ENCODE results near the gene HTRA3.

Gene HTRA3

GRCh38 chr4:8306511-8307021 is 37.0 kb downstream of the HTRA3 start:
- Histone ChIP-seq H3K27me3 (replicated peaks) (no peaks in the 10 kb centered on the region), H3K4me3 (ENCODE audit: low read depth, low read length) (no peak overlapping the region), H3K36me3 (replicated peaks) (no peaks in the 10 kb centered on the region), H3K27ac (no peak overlapping the region)
- no peak for DNase-seq
- peak; percentile 10 for TF ChIP-seq CTCF (IDR thresholded peaks at IDR 0.05; ENCODE audit: low read depth, low read length, missing control alignments)
- in situ Hi-C loops (cut with HindIII; ENCODE audit: low pct_ligation_motif_present, low sequenced_read_pairs): no loop called here

- Histone ChIP-seq H3K36me3 (replicated peaks) (no peaks in the 10 kb centered on the region), H3K27ac (no peak overlapping the region), H3K27me3 (replicated peaks) (no peaks in the 10 kb centered on the region), H3K4me3 (ENCODE audit: low read depth, low read length) (no peak overlapping the region)
- no peak for DNase-seq
- no peak for TF ChIP-seq CTCF (IDR thresholded peaks at IDR 0.05; ENCODE audit: low read depth, low read length, missing control alignments)
- in situ Hi-C loops (cut with HindIII; ENCODE audit: low pct_ligation_motif_present, low sequenced_read_pairs): no loop called here
Measured at GRCh38 chr4:8307121-8307520, 37.6 kb downstream of the HTRA3 start.

- Histone ChIP-seq H3K4me3 (ENCODE audit: low read depth, low read length) (no peak overlapping the region), H3K36me3 (replicated peaks) (no peaks in the 10 kb centered on the region), H3K27me3 (replicated peaks) (no peaks in the 10 kb centered on the region), H3K27ac (no peak overlapping the region)
- in situ Hi-C loops (cut with HindIII; ENCODE audit: low pct_ligation_motif_present, low sequenced_read_pairs): no loop called here
- no peak for DNase-seq
- TF ChIP-seq CTCF (IDR thresholded peaks at IDR 0.05; ENCODE audit: low read depth, low read length, missing control alignments): no peak
Measured at GRCh38 chr4:8307714-8308113, 38.2 kb downstream of the HTRA3 start.

- Histone ChIP-seq H3K4me3 (ENCODE audit: low read depth, low read length) (no peak overlapping the region), H3K36me3 (replicated peaks) (no peaks in the 10 kb centered on the region), H3K27ac (no peak overlapping the region), H3K27me3 (replicated peaks) (no peaks in the 10 kb centered on the region)
- no peak for TF ChIP-seq CTCF (IDR thresholded peaks at IDR 0.05; ENCODE audit: low read depth, low read length, missing control alignments)
- no peak for DNase-seq
- in situ Hi-C loops (cut with HindIII; ENCODE audit: low pct_ligation_motif_present, low sequenced_read_pairs): no loop called here
Measured at GRCh38 chr4:8308144-8308543, 38.6 kb downstream of the HTRA3 start.

GRCh38 chr4:8308856-8309771 is 39.6 kb downstream of the HTRA3 start:
- H3K4me3 ChIP-seq (ENCODE audit: low read depth, low read length): no peak overlapping the region
- in situ Hi-C loops (cut with HindIII; ENCODE audit: low pct_ligation_motif_present, low sequenced_read_pairs): no loop called here
- H3K27me3 ChIP-seq (replicated peaks): no peaks in the 10 kb centered on the region

More at GRCh38 chr4:8308856-8309771, 39.6 kb downstream of the HTRA3 start:
- Histone ChIP-seq H3K27ac (no peak overlapping the region), H3K36me3 (replicated peaks) (no peaks in the 10 kb centered on the region)
- TF ChIP-seq CTCF (IDR thresholded peaks at IDR 0.05; ENCODE audit: low read depth, low read length, missing control alignments): peak; percentile 18
- no peak for DNase-seq
